Cardiac septum (tissue), 1 donor: ENCODE data around the gene PRR30. TPM values are rescaled to one million over a fixed set of nuclear protein-coding genes. Genes with fewer than 3 reads are reported as not detected.

Experiments used
- DNase-seq: peaks from one replicate; pipeline ENCODE4 v3.0.0-alpha.2; 2020; ENCODE audit warnings: low spot score
- intact Hi-C: fragments of 100-400 bp; cut with DNase I; formaldehyde crosslinking; loops from one replicate; pipeline ENCODE4 v1.14.0; 2022
- total RNA-seq: library from RNA; stranded (reverse); fragmentation: NEBNext Ultra II Directional; extraction: Animal tissue kit (Norgen Biotek cat#: 25700); gene quantifications from one replicate; pipeline ENCODE4 v1.2.1, GENCODE V29; 2021
- donor health status: DM: no; HTN: no; CAD: no.

The PRR30 gene
- total RNA-seq, 1 donor from 2014 or later, result not detected

- intact Hi-C loops, result no loop called here
- no peak for DNase-seq
These were observed 19.3 kb upstream of the PRR30 start for GRCh38 chr2:27158468-27158867.

- intact Hi-C loops, result no loop called here
- DNase-seq, result no peak
These were observed 15.9 kb upstream of the PRR30 start for GRCh38 chr2:27155069-27155520.

GRCh38 chr2:27154488-27154887 is 15.3 kb upstream of the PRR30 start:
- intact Hi-C loops, result no loop called here
- DNase-seq, result no peak

GRCh38 chr2:27152796-27153464 is 13.7 kb upstream of the PRR30 start:
- no peak for DNase-seq
- intact Hi-C loops, result no loop called here

GRCh38 chr2:27152102-27152795 is 13.0 kb upstream of the PRR30 start:
- intact Hi-C loops, result no loop called here
- DNase-seq, result no peak

GRCh38 chr2:27150639-27151230 is 11.5 kb upstream of the PRR30 start:
- no peak for DNase-seq
- intact Hi-C loops, result no loop called here

GRCh38 chr2:27149570-27150405 is 10.6 kb upstream of the PRR30 start:
- intact Hi-C loops, result no loop called here
- no peak for DNase-seq

- peak; percentile 69 for DNase-seq
- intact Hi-C loops, result no loop called here
These were observed 9.7 kb upstream of the PRR30 start, which contains the start of gene TCF23 for GRCh38 chr2:27148801-27149439. Gene TCF23, plus strand, starts transcription at chr2:27149004. Its CDS starts 130 bp downstream, at chr2:27149134.

- DNase-seq, result no peak
- intact Hi-C loops, result no loop called here
These were observed 8.7 kb upstream of the PRR30 start for GRCh38 chr2:27147935-27148334.

GRCh38 chr2:27145682-27146081 is 6.5 kb upstream of the PRR30 start:
- intact Hi-C loops, result no loop called here
- no peak for DNase-seq

GRCh38 chr2:27143285-27143684 is 4.1 kb upstream of the PRR30 start:
- intact Hi-C loops, result no loop called here
- DNase-seq, result no peak

- intact Hi-C loops, result no loop called here
These were observed 1.1 kb downstream of the PRR30 start for GRCh38 chr2:27138111-27138510.

GRCh38 chr2:27137322-27137935 is 1.8 kb downstream of the PRR30 start:
- no peak for DNase-seq
- intact Hi-C loops, result no loop called here

More at GRCh38 chr2:27138111-27138510, 1.1 kb downstream of the PRR30 start:
- DNase-seq, result no peak

- no peak for DNase-seq
- intact Hi-C loops, result no loop called here
These were observed 2.5 kb downstream of the PRR30 start for GRCh38 chr2:27136751-27137150.

GRCh38 chr2:27135478-27135955 is 3.7 kb downstream of the PRR30 start:
- DNase-seq, result no peak
- intact Hi-C loops, result loop anchor here (2.0 kb wide), 1 partner anchor 77 kb away; the partner anchor contains the start of genes ATRAID and SLC5A6

- intact Hi-C loops, result loop anchor here (2.0 kb wide), 1 partner anchor 78 kb away; the partner anchor contains the start of genes ATRAID and SLC5A6
- no peak for DNase-seq
These were observed 4.3 kb downstream of the PRR30 start for GRCh38 chr2:27134781-27135477.

- intact Hi-C loops, result loop anchor here (2.0 kb wide), 1 partner anchor 79 kb away; the partner anchor contains the start of genes ATRAID and SLC5A6
These were observed 5.1 kb downstream of the PRR30 start, which contains the start of gene PREB for GRCh38 chr2:27133905-27134780. Gene PREB, minus strand, starts transcription at chr2:27134636. Its CDS starts 215 bp downstream, at chr2:27134421.

More at GRCh38 chr2:27133905-27134780, 5.1 kb downstream of the PRR30 start, which contains the start of gene PREB:
- DNase-seq, result peak; percentile 98
